Renal pelvis (tissue), 4 donors: ENCODE results near the gene BICRA. TPM values are rescaled to one million over a fixed set of nuclear protein-coding genes. Genes with fewer than 3 reads are reported as not detected.

Experiments used
- DNase-seq: peaks from one replicate; pipeline ENCODE4 v3.0.0-alpha.2; 2013
- polyA plus RNA-seq, 3 donors: library from polyadenylated mRNA; unstranded; fragments of 120-200 nt; gene quantifications; one replicate each; pipeline ENCODE4 v1.2.1, GENCODE V29; 2013; ENCODE audit not compliant: insufficient read length in 3 of 3

Gene BICRA
- polyA plus RNA-seq, 3 donors = 14.1 to 19.7 (median 17.1) TPM

GRCh38 chr19:47682939-47683338, 74.0 kb downstream of the BICRA start:
- no peak for DNase-seq

- no peak for DNase-seq
Observed at GRCh38 chr19:47686679-47687450, 77.9 kb downstream of the BICRA start.

- DNase-seq = no peak
Observed at GRCh38 chr19:47687906-47688305, 79.0 kb downstream of the BICRA start.

GRCh38 chr19:47691090-47691489, 82.2 kb downstream of the BICRA start:
- DNase-seq = no peak

GRCh38 chr19:47691782-47692181, 82.8 kb downstream of the BICRA start:
- DNase-seq = no peak

GRCh38 chr19:47693489-47693888, 84.6 kb downstream of the BICRA start:
- DNase-seq = no peak

GRCh38 chr19:47693903-47694302, 85.0 kb downstream of the BICRA start:
- no peak for DNase-seq

- DNase-seq = no peak
Observed at GRCh38 chr19:47694466-47695273, 85.7 kb downstream of the BICRA start.

GRCh38 chr19:47695533-47696262, 86.8 kb downstream of the BICRA start:
- no peak for DNase-seq

- no peak for DNase-seq
Observed at GRCh38 chr19:47696635-47697034, 87.7 kb downstream of the BICRA start.

- DNase-seq = peak; percentile 66
Observed at GRCh38 chr19:47697863-47698609, 89.1 kb downstream of the BICRA start.

- no peak for DNase-seq
Observed at GRCh38 chr19:47698631-47699359, 89.9 kb downstream of the BICRA start.

- no peak for DNase-seq
Observed at GRCh38 chr19:47699360-47699917, 90.5 kb downstream of the BICRA start.

GRCh38 chr19:47700934-47701716, 92.2 kb downstream of the BICRA start:
- DNase-seq = no peak

GRCh38 chr19:47701717-47702552, 93.0 kb downstream of the BICRA start:
- DNase-seq = no peak

GRCh38 chr19:47702671-47703070, 93.7 kb downstream of the BICRA start:
- no peak for DNase-seq

- DNase-seq = no peak
Observed at GRCh38 chr19:47703301-47703700, 94.4 kb downstream of the BICRA start.

- no peak for DNase-seq
Observed at GRCh38 chr19:47704024-47704423, 95.1 kb downstream of the BICRA start.

- no peak for DNase-seq
Observed at GRCh38 chr19:47704656-47705055, 95.7 kb downstream of the BICRA start.
